HepG2 (cell line): ENCODE data around the gene TMEM129. TPM values are rescaled to one million over a fixed set of nuclear protein-coding genes. Genes with fewer than 3 reads are reported as not detected.

ENCODE experiments used
- ATRX ChIP-seq: sonication (generic); formaldehyde crosslinking; IDR thresholded peaks from 2 replicates; pipeline ENCODE4 v1.4.0; 2020; ENCODE audit warnings: missing genetic modification reagents, borderline replicate concordance
- BORCS8-MEF2B ChIP-seq: sonication (generic); formaldehyde crosslinking; IDR thresholded peaks from 2 replicates; pipeline ENCODE4 v1.8.0; 2022; ENCODE audit warnings: mild to moderate bottlenecking, missing genetic modification reagents
- CEBPG ChIP-seq: IDR thresholded peaks from 2 replicates; pipeline ENCODE4 v1.6.1; 2016
- DR1 ChIP-seq: sonication (generic); formaldehyde crosslinking; IDR thresholded peaks from 2 replicates; pipeline ENCODE4 v1.8.0; 2021; ENCODE audit warnings: mild to moderate bottlenecking, missing genetic modification reagents, inconsistent platforms
- FOXA3 ChIP-seq: IDR thresholded peaks from 2 replicates; pipeline ENCODE4 v1.6.1; 2016; ENCODE audit warnings: missing genetic modification reagents, missing compliant biosample characterization
- FOXK2 ChIP-seq: fragments of 450-650 bp; IDR thresholded peaks from 2 replicates; pipeline ENCODE4 v1.6.1; 2016
- GZF1 ChIP-seq: sonication (generic); formaldehyde crosslinking; IDR thresholded peaks from 2 replicates; pipeline ENCODE4 v1.5.1; 2020; ENCODE audit warnings: mild to moderate bottlenecking, missing genetic modification reagents
- JUNB ChIP-seq: sonication (generic); formaldehyde crosslinking; IDR thresholded peaks from 2 replicates; pipeline ENCODE4 v1.8.0; 2022; ENCODE audit warnings: missing genetic modification reagents, mild to moderate bottlenecking, borderline replicate concordance
- KMT2A ChIP-seq: sonication (generic); formaldehyde crosslinking; IDR thresholded peaks from 2 replicates; pipeline ENCODE4 v1.4.0; 2020; ENCODE audit warnings: missing genetic modification reagents
- MIER3 ChIP-seq: IDR thresholded peaks from 2 replicates; pipeline ENCODE4 v1.6.1; 2016; ENCODE audit warnings: missing compliant biosample characterization, borderline replicate concordance
- RELA ChIP-seq: sonication (generic); formaldehyde crosslinking; IDR thresholded peaks from 2 replicates; pipeline ENCODE4 v1.4.0; 2020; ENCODE audit warnings: missing genetic modification reagents
- SIN3A ChIP-seq: IDR thresholded peaks from 2 replicates; pipeline ENCODE4 v1.6.1; 2011; ENCODE audit warnings: low read depth, mild to moderate bottlenecking, control low read depth, low read length, borderline replicate concordance
- ZEB1 ChIP-seq: IDR thresholded peaks from 2 replicates; pipeline ENCODE4 v1.6.1; 2012; ENCODE audit warnings: mild to moderate bottlenecking, low read depth, inconsistent platforms; ENCODE audit not compliant: insufficient replicate concordance
- ZNF101 ChIP-seq: sonication (generic); formaldehyde crosslinking; IDR thresholded peaks from 2 replicates; pipeline ENCODE4 v1.4.0; 2020; ENCODE audit warnings: mild to moderate bottlenecking, low read depth, missing genetic modification reagents, borderline replicate concordance
- ZNF136 ChIP-seq: sonication (generic); formaldehyde crosslinking; IDR thresholded peaks from 2 replicates; pipeline ENCODE4 v1.8.1; 2022; ENCODE audit warnings: low read depth, mild to moderate bottlenecking, moderate library complexity, missing genetic modification reagents
- ZNF230 ChIP-seq: sonication (generic); formaldehyde crosslinking; IDR thresholded peaks from 2 replicates; pipeline ENCODE4 v1.4.0; 2020; ENCODE audit warnings: mild to moderate bottlenecking, missing genetic modification reagents
- ZNF382 ChIP-seq: sonication (generic); formaldehyde crosslinking; IDR thresholded peaks from 2 replicates; pipeline ENCODE4 v1.5.0; 2020; ENCODE audit warnings: missing genetic modification reagents, mild to moderate bottlenecking, borderline replicate concordance
- ZNF383 ChIP-seq: sonication (generic); formaldehyde crosslinking; IDR thresholded peaks from 2 replicates; pipeline ENCODE4 v1.4.0; 2020; ENCODE audit warnings: missing genetic modification reagents, mild to moderate bottlenecking, borderline replicate concordance
- ZNF792 ChIP-seq: IDR thresholded peaks from 2 replicates; pipeline ENCODE4 v1.6.1; 2016
- ZNF883 ChIP-seq: sonication (generic); formaldehyde crosslinking; IDR thresholded peaks from 2 replicates; pipeline ENCODE4 v1.5.1; 2020; ENCODE audit warnings: mild to moderate bottlenecking, missing genetic modification reagents; ENCODE audit errors: not compliant biosample characterization
- polyA plus RNA-seq, 8 experiments: library from polyadenylated mRNA; depleted of rRNA in 3 of 8; stranded (reverse) in 7 of 8; unstranded in 1 of 8; fragments of >200 nt; fragmentation: Illumina TruSeq in 4 of 8; extraction: Trizol in 4 of 8; gene quantifications; 2 replicates each; pipeline versions ENCODE4 v1.2.1 to v1.2.3, GENCODE V29; 2011 to 2016; ENCODE audit warnings: low read depth in 4 of 8, missing spikeins in 1 of 8, mixed read lengths in 1 of 8; ENCODE audit not compliant: insufficient read depth in 1 of 8
- total RNA-seq, 5 experiments: library from RNA; depleted of rRNA; stranded (reverse); fragments of >200 nt; fragmentation: Illumina TruSeq; extraction: Trizol; gene quantifications; 2 replicates each; pipeline ENCODE4 v1.2.3, GENCODE V29; 2016; ENCODE audit warnings: low read depth in 1 of 5
- TF ChIP-seq, protein P1 (sequence below): IDR thresholded peaks from 2 replicates; pipeline ENCODE4 v1.6.1; 2016; ENCODE audit warnings: low read depth
- TF ChIP-seq, protein P2 (sequence below): sonication (generic); formaldehyde crosslinking; IDR thresholded peaks from 2 replicates; pipeline ENCODE4 v1.4.0; 2020; ENCODE audit warnings: mild to moderate bottlenecking, missing genetic modification reagents
- TF ChIP-seq, protein P3 (sequence below): sonication (generic); formaldehyde crosslinking; IDR thresholded peaks from 2 replicates; pipeline ENCODE4 v1.4.0; 2020; ENCODE audit warnings: missing genetic modification reagents
- TF ChIP-seq, protein P4 (sequence below): sonication (generic); formaldehyde crosslinking; IDR thresholded peaks from 2 replicates; pipeline ENCODE4 v1.4.0; 2020; ENCODE audit warnings: mild to moderate bottlenecking, missing genetic modification reagents
- TF ChIP-seq, protein P5 (sequence below): sonication (generic); formaldehyde crosslinking; IDR thresholded peaks from 2 replicates; pipeline ENCODE4 v1.4.0; 2020; ENCODE audit warnings: missing genetic modification reagents

TMEM129 gene
- total and polyA plus RNA-seq, 2 of the 13 experiments (the other 11 are each of a cell fraction or from before 2014, with no cell fraction given) = 19.0 to 25.8 TPM

DNA sequence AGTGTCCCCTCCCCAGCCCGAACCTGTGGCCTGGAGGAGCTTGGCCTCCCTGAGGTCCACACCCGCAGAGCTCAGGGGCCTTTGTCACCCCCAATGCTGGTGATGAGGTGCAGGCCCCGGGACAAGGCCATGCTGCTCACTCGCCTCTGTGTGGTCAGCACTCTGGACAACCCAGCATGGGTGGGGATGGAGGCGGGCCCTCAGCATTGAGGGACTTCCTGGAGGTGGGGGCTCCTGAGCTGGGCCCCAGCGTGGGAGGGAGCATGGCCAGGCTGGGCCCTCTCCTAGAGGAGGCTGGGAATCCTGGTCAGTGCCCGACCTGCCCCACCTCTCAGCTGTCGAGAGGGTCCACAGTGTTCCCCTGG, 30.8 kb upstream of the TMEM129 start (continued):
- TF ChIP-seq JUNB (no peak), FOXA3 (CRISPR knock-in tag) (no peak), ZNF136 (CRISPR knock-in tag) (no peak), ZNF792 (CRISPR knock-in tag) (no peak), ZNF230 (no peak; the same call in 1 of the 2 replicates), ZEB1 (no peak), FOXK2 (no peak), ATRX (CRISPR knock-in tag) (no peak), ZNF383 (CRISPR knock-in tag) (no peak), RELA (no peak), ZNF101 (no peak), ZNF382 (CRISPR knock-in tag) (no peak), ZNF883 (CRISPR knock-in tag) (no peak), KMT2A (CRISPR knock-in tag) (no peak), CEBPG (no peak), MIER3 (CRISPR knock-in tag) (no peak), BORCS8-MEF2B (CRISPR knock-in tag) (no peak), GZF1 (no peak), SIN3A (peak; percentile 33; the same call in 1 of the 2 replicates), DR1 (CRISPR knock-in tag) (no peak)
- TF ChIP-seq, protein P1, sequence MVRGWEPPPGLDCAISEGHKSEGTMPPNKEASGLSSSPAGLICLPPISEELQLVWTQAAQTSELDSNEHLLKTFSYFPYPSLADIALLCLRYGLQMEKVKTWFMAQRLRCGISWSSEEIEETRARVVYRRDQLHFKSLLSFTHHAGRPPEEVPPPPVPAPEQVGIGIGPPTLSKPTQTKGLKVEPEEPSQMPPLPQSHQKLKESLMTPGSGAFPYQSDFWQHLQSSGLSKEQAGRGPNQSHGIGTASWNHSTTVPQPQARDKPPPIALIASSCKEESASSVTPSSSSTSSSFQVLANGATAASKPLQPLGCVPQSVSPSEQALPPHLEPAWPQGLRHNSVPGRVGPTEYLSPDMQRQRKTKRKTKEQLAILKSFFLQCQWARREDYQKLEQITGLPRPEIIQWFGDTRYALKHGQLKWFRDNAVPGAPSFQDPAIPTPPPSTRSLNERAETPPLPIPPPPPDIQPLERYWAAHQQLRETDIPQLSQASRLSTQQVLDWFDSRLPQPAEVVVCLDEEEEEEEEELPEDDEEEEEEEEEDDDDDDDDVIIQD (CRISPR knock-in tag) = no peak
- TF ChIP-seq, protein P2, sequence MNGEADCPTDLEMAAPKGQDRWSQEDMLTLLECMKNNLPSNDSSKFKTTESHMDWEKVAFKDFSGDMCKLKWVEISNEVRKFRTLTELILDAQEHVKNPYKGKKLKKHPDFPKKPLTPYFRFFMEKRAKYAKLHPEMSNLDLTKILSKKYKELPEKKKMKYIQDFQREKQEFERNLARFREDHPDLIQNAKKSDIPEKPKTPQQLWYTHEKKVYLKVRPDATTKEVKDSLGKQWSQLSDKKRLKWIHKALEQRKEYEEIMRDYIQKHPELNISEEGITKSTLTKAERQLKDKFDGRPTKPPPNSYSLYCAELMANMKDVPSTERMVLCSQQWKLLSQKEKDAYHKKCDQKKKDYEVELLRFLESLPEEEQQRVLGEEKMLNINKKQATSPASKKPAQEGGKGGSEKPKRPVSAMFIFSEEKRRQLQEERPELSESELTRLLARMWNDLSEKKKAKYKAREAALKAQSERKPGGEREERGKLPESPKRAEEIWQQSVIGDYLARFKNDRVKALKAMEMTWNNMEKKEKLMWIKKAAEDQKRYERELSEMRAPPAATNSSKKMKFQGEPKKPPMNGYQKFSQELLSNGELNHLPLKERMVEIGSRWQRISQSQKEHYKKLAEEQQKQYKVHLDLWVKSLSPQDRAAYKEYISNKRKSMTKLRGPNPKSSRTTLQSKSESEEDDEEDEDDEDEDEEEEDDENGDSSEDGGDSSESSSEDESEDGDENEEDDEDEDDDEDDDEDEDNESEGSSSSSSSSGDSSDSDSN (CRISPR knock-in tag) = 0 out of 2 replicates have a peak, but pooled peaks have one; percentile 35
- TF ChIP-seq, protein P3, sequence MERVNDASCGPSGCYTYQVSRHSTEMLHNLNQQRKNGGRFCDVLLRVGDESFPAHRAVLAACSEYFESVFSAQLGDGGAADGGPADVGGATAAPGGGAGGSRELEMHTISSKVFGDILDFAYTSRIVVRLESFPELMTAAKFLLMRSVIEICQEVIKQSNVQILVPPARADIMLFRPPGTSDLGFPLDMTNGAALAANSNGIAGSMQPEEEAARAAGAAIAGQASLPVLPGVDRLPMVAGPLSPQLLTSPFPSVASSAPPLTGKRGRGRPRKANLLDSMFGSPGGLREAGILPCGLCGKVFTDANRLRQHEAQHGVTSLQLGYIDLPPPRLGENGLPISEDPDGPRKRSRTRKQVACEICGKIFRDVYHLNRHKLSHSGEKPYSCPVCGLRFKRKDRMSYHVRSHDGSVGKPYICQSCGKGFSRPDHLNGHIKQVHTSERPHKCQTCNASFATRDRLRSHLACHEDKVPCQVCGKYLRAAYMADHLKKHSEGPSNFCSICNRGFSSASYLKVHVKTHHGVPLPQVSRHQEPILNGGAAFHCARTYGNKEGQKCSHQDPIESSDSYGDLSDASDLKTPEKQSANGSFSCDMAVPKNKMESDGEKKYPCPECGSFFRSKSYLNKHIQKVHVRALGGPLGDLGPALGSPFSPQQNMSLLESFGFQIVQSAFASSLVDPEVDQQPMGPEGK (CRISPR knock-in tag) = peak; percentile 99
- TF ChIP-seq, protein P4, sequence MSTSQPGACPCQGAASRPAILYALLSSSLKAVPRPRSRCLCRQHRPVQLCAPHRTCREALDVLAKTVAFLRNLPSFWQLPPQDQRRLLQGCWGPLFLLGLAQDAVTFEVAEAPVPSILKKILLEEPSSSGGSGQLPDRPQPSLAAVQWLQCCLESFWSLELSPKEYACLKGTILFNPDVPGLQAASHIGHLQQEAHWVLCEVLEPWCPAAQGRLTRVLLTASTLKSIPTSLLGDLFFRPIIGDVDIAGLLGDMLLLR (CRISPR knock-in tag) = no peak
- TF ChIP-seq, protein P5, sequence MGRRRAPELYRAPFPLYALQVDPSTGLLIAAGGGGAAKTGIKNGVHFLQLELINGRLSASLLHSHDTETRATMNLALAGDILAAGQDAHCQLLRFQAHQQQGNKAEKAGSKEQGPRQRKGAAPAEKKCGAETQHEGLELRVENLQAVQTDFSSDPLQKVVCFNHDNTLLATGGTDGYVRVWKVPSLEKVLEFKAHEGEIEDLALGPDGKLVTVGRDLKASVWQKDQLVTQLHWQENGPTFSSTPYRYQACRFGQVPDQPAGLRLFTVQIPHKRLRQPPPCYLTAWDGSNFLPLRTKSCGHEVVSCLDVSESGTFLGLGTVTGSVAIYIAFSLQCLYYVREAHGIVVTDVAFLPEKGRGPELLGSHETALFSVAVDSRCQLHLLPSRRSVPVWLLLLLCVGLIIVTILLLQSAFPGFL (CRISPR knock-in tag) = no peak
